HepG2 (cell line): ENCODE results near the gene TBCB. TPM values are rescaled to one million over a fixed set of nuclear protein-coding genes. Genes with fewer than 3 reads are reported as not detected.
A peak's percentile ranks its signal among the peaks of the same experiment; 100 is the strongest.

Experiments
- CCDC6 ChIP-seq: sonication (generic); formaldehyde crosslinking; IDR thresholded peaks from 2 replicates; pipeline ENCODE4 v1.8.1; 2022; ENCODE audit warnings: mild to moderate bottlenecking, missing genetic modification reagents, moderate library complexity
- FIP1L1 ChIP-seq: fragments of 200-400 bp; formaldehyde crosslinking; IDR thresholded peaks from 2 replicates; pipeline ENCODE4 v1.6.1; 2018; ENCODE audit warnings: low read depth, mild to moderate bottlenecking, low read length, moderate library complexity, borderline replicate concordance; ENCODE audit not compliant: insufficient read depth
- HNF1A ChIP-seq, 2 experiments: sonication (generic) in 1 of 2; formaldehyde crosslinking in 1 of 2; IDR thresholded peaks; 2 replicates each; pipeline versions ENCODE4 v1.4.0 to v1.6.1; 2016 to 2020; ENCODE audit warnings: borderline replicate concordance in 1 of 2, low read depth in 1 of 2, mild to moderate bottlenecking in 1 of 2, missing genetic modification reagents in 1 of 2
- IRX3 ChIP-seq: sonication (generic); formaldehyde crosslinking; IDR thresholded peaks from 2 replicates; pipeline ENCODE4 v1.8.1; 2023; ENCODE audit warnings: mild to moderate bottlenecking, low read depth, missing genetic modification reagents, borderline replicate concordance
- ISL2 ChIP-seq: sonication (generic); formaldehyde crosslinking; IDR thresholded peaks from 2 replicates; pipeline ENCODE4 v1.5.0; 2020; ENCODE audit warnings: missing genetic modification reagents
- KMT2B ChIP-seq: IDR thresholded peaks from 2 replicates; pipeline ENCODE4 v1.6.1; 2016; ENCODE audit warnings: missing genetic modification reagents, missing compliant biosample characterization
- NFRKB ChIP-seq: fragments of 450-650 bp; IDR thresholded peaks from 2 replicates; pipeline ENCODE4 v1.6.1; 2017
- PAX8 ChIP-seq: sonication (generic); formaldehyde crosslinking; IDR thresholded peaks from 2 replicates; pipeline ENCODE4 v1.8.0; 2022; ENCODE audit warnings: mild to moderate bottlenecking, missing genetic modification reagents, borderline replicate concordance
- POLR2A ChIP-seq, 2 experiments: IDR thresholded peaks; 2 replicates each; pipeline ENCODE4 v1.6.1; 2011; ENCODE audit warnings: low read depth in 2 of 2, low read length in 2 of 2, mild to moderate bottlenecking in 1 of 2, moderate library complexity in 1 of 2; ENCODE audit not compliant: insufficient read depth in 1 of 2
- TBX2 ChIP-seq: sonication (generic); formaldehyde crosslinking; IDR thresholded peaks from 2 replicates; pipeline ENCODE4 v1.5.0; 2020; ENCODE audit warnings: missing genetic modification reagents, mild to moderate bottlenecking, borderline replicate concordance
- THYN1 ChIP-seq: sonication (generic); formaldehyde crosslinking; IDR thresholded peaks from 2 replicates; pipeline ENCODE4 v1.8.1; 2023; ENCODE audit warnings: low read depth, mild to moderate bottlenecking, moderate library complexity, missing genetic modification reagents, borderline replicate concordance
- ZKSCAN1 ChIP-seq: fragments of 150-350 bp; IDR thresholded peaks from 2 replicates; pipeline ENCODE4 v1.6.1; 2014; ENCODE audit warnings: low read length
- ZNF30 ChIP-seq: sonication (generic); formaldehyde crosslinking; IDR thresholded peaks from 2 replicates; pipeline ENCODE4 v1.5.0; 2020; ENCODE audit warnings: mild to moderate bottlenecking, missing genetic modification reagents
- ZNF614 ChIP-seq: IDR thresholded peaks from 2 replicates; pipeline ENCODE4 v1.6.1; 2018; ENCODE audit warnings: missing biosample characterization, missing genetic modification reagents, inconsistent platforms, borderline replicate concordance
- ZNF616 ChIP-seq: sonication (generic); formaldehyde crosslinking; IDR thresholded peaks from 2 replicates; pipeline ENCODE4 v1.5.0; 2020; ENCODE audit warnings: low read depth, mild to moderate bottlenecking, missing genetic modification reagents
- polyA plus RNA-seq, 8 experiments: library from polyadenylated mRNA; depleted of rRNA in 3 of 8; stranded (reverse) in 7 of 8; unstranded in 1 of 8; fragments of >200 nt; fragmentation: Illumina TruSeq in 4 of 8; extraction: Trizol in 4 of 8; gene quantifications; 2 replicates each; pipeline versions ENCODE4 v1.2.1 to v1.2.3, GENCODE V29; 2011 to 2016; ENCODE audit warnings: low read depth in 4 of 8, missing spikeins in 1 of 8, mixed read lengths in 1 of 8; ENCODE audit not compliant: insufficient read depth in 1 of 8
- total RNA-seq, 5 experiments: library from RNA; depleted of rRNA; stranded (reverse); fragments of >200 nt; fragmentation: Illumina TruSeq; extraction: Trizol; gene quantifications; 2 replicates each; pipeline ENCODE4 v1.2.3, GENCODE V29; 2016; ENCODE audit warnings: low read depth in 1 of 5
- TF ChIP-seq, protein P1 (sequence below): sonication (generic); formaldehyde crosslinking; IDR thresholded peaks from 2 replicates; pipeline ENCODE4 v1.8.0; 2022; ENCODE audit warnings: mild to moderate bottlenecking, missing genetic modification reagents, borderline replicate concordance
- TF ChIP-seq, protein P2 (sequence below): sonication (generic); formaldehyde crosslinking; IDR thresholded peaks from 2 replicates; pipeline ENCODE4 v1.5.0; 2020; ENCODE audit warnings: missing genetic modification reagents, mild to moderate bottlenecking, borderline replicate concordance
- TF ChIP-seq, protein P3 (sequence below): sonication (generic); formaldehyde crosslinking; IDR thresholded peaks from 2 replicates; pipeline ENCODE4 v1.9.0; 2021; ENCODE audit warnings: missing genetic modification reagents, mild to moderate bottlenecking, borderline replicate concordance
- TF ChIP-seq, protein P4 (sequence below): sonication (generic); IDR thresholded peaks from 2 replicates; pipeline ENCODE4 v1.6.1; 2016; ENCODE audit warnings: low read depth, borderline replicate concordance

TBCB gene
- total and polyA plus RNA-seq, 2 of the 13 experiments (the other 11 are each of a cell fraction or from before 2014, with no cell fraction given) = 271 to 276 TPM

GRCh38 chr19:36139473-36140303 lies 24.4 kb downstream of the TBCB start, which contains the start of gene CAPNS1 (continued):
- TF ChIP-seq, protein P1, sequence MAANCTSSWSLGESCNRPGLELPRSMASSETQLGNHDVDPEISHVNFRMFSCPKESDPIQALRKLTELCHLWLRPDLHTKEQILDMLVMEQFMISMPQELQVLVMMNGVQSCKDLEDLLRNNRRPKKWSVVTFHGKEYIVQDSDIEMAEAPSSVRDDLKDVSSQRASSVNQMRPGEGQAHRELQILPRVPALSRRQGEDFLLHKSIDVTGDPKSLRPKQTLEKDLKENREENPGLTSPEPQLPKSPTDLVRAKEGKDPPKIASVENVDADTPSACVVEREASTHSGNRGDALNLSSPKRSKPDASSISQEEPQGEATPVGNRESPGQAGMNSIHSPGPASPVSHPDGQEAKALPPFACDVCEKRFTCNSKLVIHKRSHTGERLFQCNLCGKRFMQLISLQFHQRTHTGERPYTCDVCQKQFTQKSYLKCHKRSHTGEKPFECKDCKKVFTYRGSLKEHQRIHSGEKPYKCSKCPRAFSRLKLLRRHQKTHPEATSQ (CRISPR knock-in tag) = peak; percentile 93
- TF ChIP-seq KMT2B (CRISPR knock-in tag) = peak; percentile 27; the same call in 1 of the 2 replicates
- TF ChIP-seq IRX3 (CRISPR knock-in tag) = 0 out of 2 replicates have a peak, but pooled peaks have one; percentile 27
- TF ChIP-seq THYN1 (CRISPR knock-in tag) = no peak
- no peak for TF ChIP-seq ZKSCAN1
- TF ChIP-seq ZNF614 (CRISPR knock-in tag) = no peak
- TF ChIP-seq POLR2A (IDR thresholded peaks at IDR 0.05; ENCODE audit: insufficient read depth in 1 of 2, low read depth in 2 of 2, low read length in 2 of 2) = peak; percentile 60 to 86; a peak in 3 of 4 replicates
- TF ChIP-seq, protein P2, sequence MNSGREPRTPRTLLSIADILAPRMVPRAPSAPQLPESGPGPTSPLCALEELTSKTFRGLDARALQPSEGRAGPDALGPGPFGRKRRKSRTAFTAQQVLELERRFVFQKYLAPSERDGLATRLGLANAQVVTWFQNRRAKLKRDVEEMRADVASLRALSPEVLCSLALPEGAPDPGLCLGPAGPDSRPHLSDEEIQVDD = no peak; the same call in 1 of the 2 replicates
- peak; percentile 11; the same call in 1 of the 2 replicates for TF ChIP-seq HNF1A (IDR thresholded peaks at IDR 0.05; ENCODE audit: low read depth)
- peak; percentile 68; the same call in 1 of the 2 replicates for TF ChIP-seq HNF1A (CRISPR knock-in tag; IDR thresholded peaks at IDR 0.05; ENCODE audit: borderline replicate concordance)
- TF ChIP-seq TBX2 = peak; percentile 72; the same call in 1 of the 2 replicates
- TF ChIP-seq PAX8 (CRISPR knock-in tag) = no peak
- peak; percentile 90 for TF ChIP-seq ZNF616
- TF ChIP-seq ZNF30 = no peak
- TF ChIP-seq NFRKB = no peak
- TF ChIP-seq, protein P3, sequence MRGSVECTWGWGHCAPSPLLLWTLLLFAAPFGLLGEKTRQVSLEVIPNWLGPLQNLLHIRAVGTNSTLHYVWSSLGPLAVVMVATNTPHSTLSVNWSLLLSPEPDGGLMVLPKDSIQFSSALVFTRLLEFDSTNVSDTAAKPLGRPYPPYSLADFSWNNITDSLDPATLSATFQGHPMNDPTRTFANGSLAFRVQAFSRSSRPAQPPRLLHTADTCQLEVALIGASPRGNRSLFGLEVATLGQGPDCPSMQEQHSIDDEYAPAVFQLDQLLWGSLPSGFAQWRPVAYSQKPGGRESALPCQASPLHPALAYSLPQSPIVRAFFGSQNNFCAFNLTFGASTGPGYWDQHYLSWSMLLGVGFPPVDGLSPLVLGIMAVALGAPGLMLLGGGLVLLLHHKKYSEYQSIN (CRISPR knock-in tag) = no peak
- TF ChIP-seq FIP1L1 = no peak
- TF ChIP-seq ISL2 (CRISPR knock-in tag) = peak; percentile 52; the same call in 1 of the 2 replicates
- TF ChIP-seq CCDC6 (CRISPR knock-in tag) = peak; percentile 68; the same call in 1 of the 2 replicates
- TF ChIP-seq, protein P4, sequence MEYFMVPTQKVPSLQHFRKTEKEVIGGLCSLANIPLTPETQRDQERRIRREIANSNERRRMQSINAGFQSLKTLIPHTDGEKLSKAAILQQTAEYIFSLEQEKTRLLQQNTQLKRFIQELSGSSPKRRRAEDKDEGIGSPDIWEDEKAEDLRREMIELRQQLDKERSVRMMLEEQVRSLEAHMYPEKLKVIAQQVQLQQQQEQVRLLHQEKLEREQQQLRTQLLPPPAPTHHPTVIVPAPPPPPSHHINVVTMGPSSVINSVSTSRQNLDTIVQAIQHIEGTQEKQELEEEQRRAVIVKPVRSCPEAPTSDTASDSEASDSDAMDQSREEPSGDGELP = peak; percentile 60; the same call in 1 of the 2 replicates
